LNCAP (cell line): ENCODE results near the gene SRGAP3.

ENCODE experiments used
- TF ChIP-seq, protein P1 (sequence below): fragments of 450-650 bp; IDR thresholded peaks from 2 replicates; pipeline ENCODE4 v1.5.1; 2017; ENCODE audit warnings: mild to moderate bottlenecking

The SRGAP3 gene

DNA sequence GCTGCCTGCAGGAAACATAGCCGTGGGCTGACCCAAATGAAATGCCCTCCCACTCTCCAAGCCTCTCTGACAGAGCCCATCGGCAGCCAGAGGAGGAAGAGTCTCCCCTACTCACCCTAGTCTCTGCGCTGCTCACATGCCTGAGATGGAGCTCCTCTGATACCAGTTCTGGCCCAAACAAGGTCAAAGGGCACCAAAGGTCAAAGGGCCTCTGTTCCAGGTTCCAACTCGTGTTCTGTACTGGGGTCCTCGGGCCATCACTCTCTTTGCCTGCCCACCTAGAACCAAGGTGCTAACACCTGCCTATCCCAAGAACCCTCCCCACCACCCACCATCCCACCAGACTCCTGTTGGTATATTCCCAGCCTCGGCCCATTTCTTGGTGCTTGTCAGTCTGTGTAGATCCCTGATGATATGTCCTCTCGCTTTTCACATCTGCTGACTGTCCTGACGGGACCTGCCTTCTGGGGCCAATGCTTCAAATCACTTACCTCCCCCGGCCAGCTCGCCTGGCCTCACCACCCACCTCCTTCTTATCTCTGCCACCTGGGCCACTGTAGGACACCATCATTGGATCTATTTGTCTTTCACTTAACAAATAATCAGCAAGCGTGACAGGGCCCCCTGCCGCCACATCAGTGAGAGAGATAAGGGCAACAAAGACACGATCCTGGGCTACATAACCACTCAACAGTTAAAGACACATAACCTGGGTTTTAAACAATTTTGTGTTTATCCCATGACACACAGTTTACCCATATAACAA lies 90.4 kb downstream of the SRGAP3 start:
- TF ChIP-seq, protein P1, sequence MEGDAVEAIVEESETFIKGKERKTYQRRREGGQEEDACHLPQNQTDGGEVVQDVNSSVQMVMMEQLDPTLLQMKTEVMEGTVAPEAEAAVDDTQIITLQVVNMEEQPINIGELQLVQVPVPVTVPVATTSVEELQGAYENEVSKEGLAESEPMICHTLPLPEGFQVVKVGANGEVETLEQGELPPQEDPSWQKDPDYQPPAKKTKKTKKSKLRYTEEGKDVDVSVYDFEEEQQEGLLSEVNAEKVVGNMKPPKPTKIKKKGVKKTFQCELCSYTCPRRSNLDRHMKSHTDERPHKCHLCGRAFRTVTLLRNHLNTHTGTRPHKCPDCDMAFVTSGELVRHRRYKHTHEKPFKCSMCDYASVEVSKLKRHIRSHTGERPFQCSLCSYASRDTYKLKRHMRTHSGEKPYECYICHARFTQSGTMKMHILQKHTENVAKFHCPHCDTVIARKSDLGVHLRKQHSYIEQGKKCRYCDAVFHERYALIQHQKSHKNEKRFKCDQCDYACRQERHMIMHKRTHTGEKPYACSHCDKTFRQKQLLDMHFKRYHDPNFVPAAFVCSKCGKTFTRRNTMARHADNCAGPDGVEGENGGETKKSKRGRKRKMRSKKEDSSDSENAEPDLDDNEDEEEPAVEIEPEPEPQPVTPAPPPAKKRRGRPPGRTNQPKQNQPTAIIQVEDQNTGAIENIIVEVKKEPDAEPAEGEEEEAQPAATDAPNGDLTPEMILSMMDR = no peak

DNA sequence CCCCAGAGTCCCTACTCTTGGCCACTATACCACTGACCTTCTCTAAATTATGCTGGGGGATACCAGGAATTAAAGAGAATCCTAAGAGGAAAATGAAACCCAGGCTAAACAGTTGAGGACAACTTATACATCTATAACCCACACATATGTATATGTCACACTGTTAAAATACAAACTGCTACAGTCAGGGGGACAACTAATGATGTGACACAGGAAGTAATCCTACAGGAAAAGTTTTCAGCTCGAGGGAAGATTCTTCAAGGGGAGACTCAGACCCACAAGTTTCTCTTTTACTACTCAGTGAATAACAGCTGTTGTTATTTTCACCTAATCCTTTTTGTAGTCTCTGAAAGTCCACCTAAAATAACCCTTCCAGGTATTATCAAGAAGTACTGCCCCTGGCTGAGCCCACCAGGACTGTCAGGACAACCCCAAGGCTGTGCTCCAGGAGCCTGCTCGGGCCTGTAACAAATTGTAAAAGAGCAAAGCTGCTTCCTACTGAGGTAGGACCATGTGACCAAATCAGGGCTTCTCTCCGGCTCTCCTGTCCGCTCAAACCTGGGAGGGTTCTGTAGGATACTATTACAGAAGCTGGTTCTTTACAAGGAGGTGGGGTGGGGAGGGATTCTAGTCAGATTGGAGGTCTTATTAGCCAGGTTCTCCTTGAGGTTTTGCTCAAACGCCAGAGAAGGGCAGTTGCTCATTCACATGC lies 91.6 kb downstream of the SRGAP3 start:
- TF ChIP-seq, protein P1 = no peak

DNA sequence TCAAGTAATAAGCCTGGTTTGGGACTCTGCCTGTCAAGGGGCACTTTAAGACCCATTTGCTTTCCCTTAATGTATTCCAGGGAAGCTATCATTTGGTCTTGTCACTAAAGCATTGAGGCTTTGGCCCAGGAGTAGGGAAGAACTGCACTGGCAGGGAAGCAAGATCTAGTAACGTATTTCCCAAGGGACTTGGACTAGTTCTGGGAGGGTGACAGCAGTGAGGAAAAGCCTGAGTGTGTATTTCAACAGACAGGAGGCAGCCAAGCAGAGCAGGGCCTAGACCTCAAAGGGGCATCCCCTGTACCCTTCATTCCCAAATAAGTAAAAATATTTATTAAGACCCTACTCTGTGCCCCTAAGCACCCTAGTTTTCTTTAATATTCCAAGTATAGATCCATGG lies 92.8 kb downstream of the SRGAP3 start:
- TF ChIP-seq, protein P1 = no peak

DNA sequence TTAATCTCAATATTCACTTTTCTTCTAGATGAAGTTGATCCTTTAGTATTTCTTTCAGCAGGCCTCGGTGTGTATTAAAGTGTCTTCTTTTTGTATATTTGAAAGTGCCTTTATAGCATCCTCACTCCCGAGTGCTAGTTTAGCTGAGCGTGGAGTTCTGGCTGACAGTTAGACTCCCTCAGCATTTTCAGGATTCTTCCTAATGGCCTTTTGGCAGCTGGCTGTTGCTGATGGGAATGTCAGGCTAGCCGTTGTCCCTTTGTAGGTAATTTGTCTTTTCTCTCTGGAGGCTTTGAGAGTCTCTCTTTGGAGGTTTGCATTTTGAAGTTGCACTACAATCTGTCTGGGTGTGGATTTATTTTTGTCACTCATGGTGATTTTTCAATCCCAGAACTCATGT lies 94.4 kb downstream of the SRGAP3 start:
- TF ChIP-seq, protein P1 = no peak

DNA sequence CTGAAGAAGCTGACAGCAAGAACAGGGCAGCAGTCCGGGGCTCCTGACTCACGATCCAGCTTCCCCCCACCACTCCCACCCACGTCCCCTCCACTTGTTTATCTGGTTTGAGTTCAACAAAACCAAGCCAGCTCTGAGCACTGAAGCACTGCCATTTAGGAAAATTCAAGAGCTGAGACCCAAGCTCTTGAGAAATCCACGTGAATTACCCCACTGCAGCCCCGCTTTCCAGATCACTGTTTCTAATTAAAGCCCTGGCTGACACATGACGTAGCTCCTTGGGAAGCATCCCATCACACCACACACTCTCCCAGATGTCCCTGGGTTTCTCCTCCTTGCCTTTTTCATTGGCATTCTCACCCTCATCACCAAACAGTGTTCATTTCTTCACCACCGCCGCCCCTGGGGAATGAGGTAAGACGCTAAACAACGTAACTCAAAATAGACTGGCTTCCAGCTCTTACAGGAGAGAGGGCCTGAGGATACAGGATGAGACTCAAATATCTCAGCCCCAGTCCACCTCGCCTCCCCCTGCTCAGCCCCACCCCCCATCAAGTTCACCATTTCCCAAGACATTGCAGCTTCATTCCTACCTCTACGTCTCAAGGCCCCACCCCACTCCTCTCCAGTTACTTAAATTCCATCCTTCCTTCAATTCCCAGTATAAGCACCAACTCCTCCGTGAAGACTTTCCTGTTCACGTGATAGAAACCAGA lies 95.4 kb downstream of the SRGAP3 start:
- TF ChIP-seq, protein P1 = no peak

DNA sequence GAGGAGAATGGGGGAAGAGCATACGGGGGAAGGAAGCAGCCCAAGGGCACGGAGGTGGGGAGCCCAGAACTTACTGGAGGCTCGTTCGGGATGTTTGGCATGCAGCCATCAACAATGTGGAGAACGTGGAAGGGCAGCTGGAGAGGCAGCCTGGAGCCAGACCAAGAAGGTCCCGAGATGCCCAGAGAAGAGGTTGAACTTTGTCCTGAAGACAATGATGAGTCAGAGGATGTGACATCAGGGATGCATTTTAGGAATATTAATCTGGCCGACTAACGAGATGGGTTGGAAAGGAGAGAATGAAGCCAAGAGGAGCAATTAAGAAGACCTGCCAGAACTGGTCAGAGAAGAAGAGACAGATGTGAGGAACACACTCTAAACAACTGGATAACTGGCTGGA lies 98.2 kb downstream of the SRGAP3 start:
- TF ChIP-seq, protein P1 = no peak

DNA sequence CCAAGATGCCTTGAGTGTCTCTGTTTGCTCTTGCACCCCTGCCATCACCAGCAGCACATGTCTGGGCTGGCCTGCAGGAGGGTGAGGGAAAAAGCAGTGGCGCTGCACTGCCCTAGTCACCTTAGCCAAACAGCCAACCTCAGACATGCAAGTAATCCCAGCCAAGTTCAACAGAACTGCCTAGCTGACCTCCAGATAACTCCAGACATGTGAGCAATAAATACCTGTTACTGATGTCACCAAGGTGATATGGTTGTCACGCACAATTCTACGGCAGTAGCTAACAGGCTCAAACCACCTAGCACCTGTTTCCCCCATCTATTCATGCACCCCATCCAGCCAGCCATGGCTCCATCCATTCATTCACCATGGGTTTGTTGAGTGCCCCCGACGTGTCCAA lies 99.9 kb downstream of the SRGAP3 start:
- TF ChIP-seq, protein P1 = no peak
